Left ventricle myocardium superior (tissue), 1 donor: Measurements from ENCODE around the gene PTPN4. TPM values are rescaled to one million over a fixed set of nuclear protein-coding genes. Genes with fewer than 3 reads are reported as not detected.
A peak's percentile ranks its signal among the peaks of the same experiment; 100 is the strongest.
"Not testable (repeated sequence)": the region's sequence is repeated elsewhere in the genome, so short reads cannot be mapped to it uniquely, and the experiment has no call there.

Experiments used
- ATAC-seq: fragments of 200-7000 bp; cut with Tn5 transposase; one replicate; pipeline ENCODE4 v1.9.1; 2020; ENCODE audit warnings: mild to moderate bottlenecking, moderate library complexity
- DNase-seq: peaks from one replicate; pipeline ENCODE4 v3.0.0-alpha.2; 2020
- intact Hi-C: fragments of 100-400 bp; cut with micrococcal nuclease; formaldehyde crosslinking; loops from one replicate; pipeline ENCODE4 v1.11.0; 2022
- total RNA-seq: library from RNA; stranded (reverse); fragmentation: NEBNext Ultra II Directional; extraction: Animal tissue kit (Norgen Biotek cat#: 25700); gene quantifications from one replicate; pipeline ENCODE4 v1.2.1, GENCODE V29; 2021
- donor health status: DM: no; HTN: yes; CAD: no; lungs with severe emphysema.

Gene PTPN4
- total RNA-seq, 1 donor from 2014 or later: 41.1 TPM

- ATAC-seq (no peak), DNase-seq (no peak)
- intact Hi-C loops: no loop called here
These were observed 223.4 kb downstream of the PTPN4 start for GRCh38 chr2:119983108-119983507.

GRCh38 chr2:119996148-119996547, 236.4 kb downstream of the PTPN4 start:
- no peak for DNase-seq
- ATAC-seq: no peak
- intact Hi-C loops: no loop called here

- intact Hi-C loops, DNase-seq, ATAC-seq: not testable (repeated sequence)
These were observed 237.5 kb downstream of the PTPN4 start for GRCh38 chr2:119996896-119997891.

- intact Hi-C loops: no loop called here
- DNase-seq (no peak), ATAC-seq (no peak)
These were observed 241.7 kb downstream of the PTPN4 start for GRCh38 chr2:120001471-120001870.

- no peak for ATAC-seq
- intact Hi-C loops: no loop called here
- DNase-seq: no peak
These were observed 244.5 kb downstream of the PTPN4 start for GRCh38 chr2:120004254-120004653.

- no peak for DNase-seq
- no peak for ATAC-seq
- intact Hi-C loops: no loop called here
These were observed 246.3 kb downstream of the PTPN4 start for GRCh38 chr2:120005834-120006521.

- ATAC-seq (no peak), DNase-seq (no peak)
- intact Hi-C loops: no loop called here
These were observed 248.1 kb downstream of the PTPN4 start for GRCh38 chr2:120007851-120008250.

GRCh38 chr2:120012363-120012762, 252.6 kb downstream of the PTPN4 start:
- DNase-seq (no peak), ATAC-seq (no peak)
- intact Hi-C loops: no loop called here

- intact Hi-C loops: no loop called here
- ATAC-seq (peak; percentile 99), DNase-seq (peak; percentile 97)
These were observed 253.3 kb downstream of the PTPN4 start, which contains the start of gene EPB41L5 for GRCh38 chr2:120012771-120013596. Gene EPB41L5 (plus strand): TSS chr2:120013077. CDS start chr2:120019085, 6,008 bp downstream.

- ATAC-seq: peak; percentile 1
- intact Hi-C loops: no loop called here
- DNase-seq: no peak
These were observed 254.0 kb downstream of the PTPN4 start for GRCh38 chr2:120013597-120014223.

GRCh38 chr2:120014226-120014980, 254.7 kb downstream of the PTPN4 start:
- DNase-seq: no peak
- no peak for ATAC-seq
- intact Hi-C loops: no loop called here

GRCh38 chr2:120016800-120017199, 257.1 kb downstream of the PTPN4 start:
- ATAC-seq: no peak
- no peak for DNase-seq
- intact Hi-C loops: no loop called here

GRCh38 chr2:120017201-120017600, 257.5 kb downstream of the PTPN4 start:
- intact Hi-C loops: no loop called here
- DNase-seq: no peak
- ATAC-seq: no peak

- ATAC-seq: no peak
- DNase-seq: no peak
- intact Hi-C loops: no loop called here
These were observed 258.8 kb downstream of the PTPN4 start for GRCh38 chr2:120018549-120018948.

- intact Hi-C loops: no loop called here
- ATAC-seq (no peak), DNase-seq (no peak)
These were observed 260.8 kb downstream of the PTPN4 start for GRCh38 chr2:120020554-120020953.

- intact Hi-C loops, DNase-seq, ATAC-seq: not testable (repeated sequence)
These were observed 262.8 kb downstream of the PTPN4 start for GRCh38 chr2:120022505-120022904.

GRCh38 chr2:120026890-120027289, 267.2 kb downstream of the PTPN4 start:
- ATAC-seq (no peak), DNase-seq (no peak)
- intact Hi-C loops: no loop called here

GRCh38 chr2:120028795-120029194, 269.1 kb downstream of the PTPN4 start:
- ATAC-seq (no peak), DNase-seq (no peak)
- intact Hi-C loops: no loop called here
